ENCODE measurements around the gene LYRM1. TPM values are rescaled to one million over a fixed set of nuclear protein-coding genes. Genes with fewer than 3 reads are reported as not detected.
"Not testable (repeated sequence)": the region's sequence is repeated elsewhere in the genome, so short reads cannot be mapped to it uniquely, and the experiment has no call there.

The LYRM1 gene
- polyA plus RNA-seq, 4 donors = 18.1 to 96.5 (median 45.3) TPM

DNA sequence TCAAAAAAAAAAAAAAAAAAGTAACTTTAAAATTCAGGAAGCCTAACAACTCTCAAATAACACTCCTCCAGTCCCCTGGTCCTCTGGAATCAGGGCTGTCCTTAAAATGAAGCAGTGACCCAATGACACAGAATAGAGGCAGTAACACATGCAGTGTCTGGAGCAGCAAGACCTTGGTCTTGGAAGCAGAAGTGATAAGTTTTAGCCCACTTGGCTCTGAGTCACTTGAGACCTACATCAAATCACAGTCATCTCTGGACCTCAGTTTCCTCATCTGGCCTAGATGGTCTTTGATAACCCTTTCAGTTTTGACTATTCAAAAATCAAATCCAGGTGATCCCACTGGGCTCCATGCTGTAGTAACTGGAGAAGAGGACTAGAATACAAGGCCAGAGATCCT, 39.0 kb downstream of the LYRM1 start:
- Histone ChIP-seq H3K36me3 (ENCODE audit: control insufficient read depth in 3 of 3, insufficient read depth in 2 of 3, low read depth in 1 of 3, low read length in 3 of 3) (no peaks in the 10 kb centered on the region), H3K27ac (ENCODE audit: low read depth in 1 of 3, low read length in 2 of 3) (no peak overlapping the region), H3K9me3 (ENCODE audit: control insufficient read depth in 2 of 2, insufficient read depth in 1 of 2, low read depth in 1 of 2, low read length in 1 of 2) (no peaks in the 10 kb centered on the region), H3K4me1 (ENCODE audit: control insufficient read depth in 3 of 3, insufficient read depth in 2 of 3, low read depth in 1 of 3, low read length in 2 of 3) (no peaks in the 10 kb centered on the region), H3K27me3 (ENCODE audit: control insufficient read depth in 3 of 3, insufficient read depth in 3 of 3, low read length in 3 of 3) (no peaks in the 10 kb centered on the region), H3K4me3 (ENCODE audit: low read depth in 1 of 3, low read length in 3 of 3) (no peak overlapping the region)
- no peak for FAIRE-seq
- no peak for DNase-seq

DNA sequence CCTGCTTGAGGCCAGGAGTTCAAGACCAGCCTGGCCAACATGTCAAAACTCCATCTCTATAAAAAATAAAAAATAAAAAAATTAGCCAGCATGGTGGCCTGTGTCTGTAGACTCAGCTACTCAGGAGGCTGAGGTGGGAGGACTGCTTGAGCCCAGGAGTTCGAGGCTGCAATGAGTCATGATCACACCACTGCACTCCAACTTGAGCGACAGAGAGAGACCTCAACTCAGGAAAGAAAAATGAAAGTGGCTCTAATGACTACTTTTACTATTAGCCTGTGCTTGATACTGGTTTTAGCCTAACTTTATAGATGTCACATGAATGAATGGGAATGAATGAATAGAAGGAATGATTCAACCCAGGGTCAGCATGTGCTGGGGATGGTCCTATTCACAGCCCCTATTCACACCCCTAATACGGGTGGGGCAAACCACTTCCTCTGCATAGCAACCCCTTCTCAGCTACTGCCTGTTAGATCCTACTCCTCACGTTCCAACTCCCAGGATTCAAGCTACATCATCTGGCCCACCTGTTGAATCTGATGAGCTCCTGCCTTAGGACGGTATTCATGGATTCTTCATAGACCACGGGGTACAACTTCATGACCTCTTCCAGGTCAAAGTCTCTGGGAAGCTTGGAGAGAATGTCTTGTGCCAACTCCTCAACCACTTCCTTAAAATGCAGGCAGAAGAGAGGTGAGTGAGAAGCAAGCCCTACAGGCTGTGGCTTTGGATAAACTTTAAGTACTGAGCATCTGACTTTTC, 40.5 kb downstream of the LYRM1 start:
- Histone ChIP-seq H3K27me3 (ENCODE audit: control insufficient read depth in 3 of 3, insufficient read depth in 3 of 3, low read length in 3 of 3) (no peaks in the 10 kb centered on the region), H3K4me3 (ENCODE audit: low read depth in 1 of 3, low read length in 3 of 3) (no peak overlapping the region), H3K27ac (ENCODE audit: low read depth in 1 of 3, low read length in 2 of 3) (no peak overlapping the region), H3K9me3 (ENCODE audit: control insufficient read depth in 2 of 2, insufficient read depth in 1 of 2, low read depth in 1 of 2, low read length in 1 of 2) (no peaks in the 10 kb centered on the region), H3K4me1 (ENCODE audit: control insufficient read depth in 3 of 3, insufficient read depth in 2 of 3, low read depth in 1 of 3, low read length in 2 of 3) (no peaks in the 10 kb centered on the region), H3K36me3 (ENCODE audit: control insufficient read depth in 3 of 3, insufficient read depth in 2 of 3, low read depth in 1 of 3, low read length in 3 of 3) (no peaks in the 10 kb centered on the region)
- FAIRE-seq = no peak
- DNase-seq = peak in 1 of 2 donors; percentile 20
- WGBS, 3 donors = 50 to 56% (median 55%) methylated on average over 6 of the region's 6 CpGs

DNA sequence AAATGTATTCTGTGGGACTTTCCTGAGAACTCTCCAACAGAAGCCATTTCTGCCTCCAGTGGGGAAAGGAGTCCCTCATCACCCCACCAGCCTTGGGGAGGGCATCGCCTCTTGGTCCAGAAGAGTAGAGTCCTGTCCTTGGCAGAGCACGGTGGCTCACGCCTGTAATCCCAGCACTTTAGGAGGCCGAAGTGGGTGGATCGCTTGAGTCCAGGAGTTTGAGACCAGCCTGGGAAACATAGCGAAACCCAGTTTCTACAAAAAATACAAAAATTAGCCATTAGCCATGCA, 41.0 kb downstream of the LYRM1 start:
- FAIRE-seq = no peak
- Histone ChIP-seq H3K27me3 (ENCODE audit: control insufficient read depth in 3 of 3, insufficient read depth in 3 of 3, low read length in 3 of 3) (no peaks in the 10 kb centered on the region), H3K4me3 (ENCODE audit: low read depth in 1 of 3, low read length in 3 of 3) (no peak overlapping the region), H3K27ac (ENCODE audit: low read depth in 1 of 3, low read length in 2 of 3) (no peak overlapping the region), H3K4me1 (ENCODE audit: control insufficient read depth in 3 of 3, insufficient read depth in 2 of 3, low read depth in 1 of 3, low read length in 2 of 3) (no peaks in the 10 kb centered on the region), H3K9me3 (ENCODE audit: control insufficient read depth in 2 of 2, insufficient read depth in 1 of 2, low read depth in 1 of 2, low read length in 1 of 2) (no peaks in the 10 kb centered on the region), H3K36me3 (ENCODE audit: control insufficient read depth in 3 of 3, insufficient read depth in 2 of 3, low read depth in 1 of 3, low read length in 3 of 3) (no peaks in the 10 kb centered on the region)
- 96 to 97% (median 96%) methylated on average over 6 of the region's 6 CpGs for WGBS, 3 donors
- DNase-seq = no peak

DNA sequence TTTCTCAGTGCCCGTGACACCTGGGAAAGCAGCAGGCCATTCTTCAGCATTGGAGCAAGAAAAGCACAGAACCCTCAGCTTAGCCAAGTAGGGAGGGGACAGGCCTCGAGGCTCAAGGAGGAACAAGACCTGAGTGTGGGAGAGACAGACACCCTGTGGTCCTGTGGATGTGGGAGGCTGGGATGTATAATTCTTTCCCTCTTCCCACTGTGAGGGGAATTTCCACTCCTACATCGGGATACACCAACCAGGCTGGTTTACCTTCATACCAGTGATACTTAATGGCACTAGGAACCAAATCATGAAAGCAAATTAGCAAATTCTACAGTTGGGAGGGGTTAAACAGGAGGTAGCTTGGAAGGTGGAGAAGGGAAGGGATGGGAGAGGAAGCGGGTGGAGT, 41.7 kb downstream of the LYRM1 start:
- DNase-seq (no peak), FAIRE-seq (no peak)
- no peaks in the 10 kb centered on the region for H3K36me3 ChIP-seq (ENCODE audit: control insufficient read depth in 3 of 3, insufficient read depth in 2 of 3, low read depth in 1 of 3, low read length in 3 of 3)
- no peak overlapping the region for H3K4me3 ChIP-seq (ENCODE audit: low read depth in 1 of 3, low read length in 3 of 3)
- no peak overlapping the region for H3K27ac ChIP-seq (ENCODE audit: low read depth in 1 of 3, low read length in 2 of 3)
- no peaks in the 10 kb centered on the region for H3K4me1 ChIP-seq (ENCODE audit: control insufficient read depth in 3 of 3, insufficient read depth in 2 of 3, low read depth in 1 of 3, low read length in 2 of 3)
- 80 to 92% (median 86%) methylated on average over 4 of the region's 4 CpGs for WGBS, 3 donors
- no peaks in the 10 kb centered on the region for H3K27me3 ChIP-seq (ENCODE audit: control insufficient read depth in 3 of 3, insufficient read depth in 3 of 3, low read length in 3 of 3)
- no peaks in the 10 kb centered on the region for H3K9me3 ChIP-seq (ENCODE audit: control insufficient read depth in 2 of 2, insufficient read depth in 1 of 2, low read depth in 1 of 2, low read length in 1 of 2)

DNA sequence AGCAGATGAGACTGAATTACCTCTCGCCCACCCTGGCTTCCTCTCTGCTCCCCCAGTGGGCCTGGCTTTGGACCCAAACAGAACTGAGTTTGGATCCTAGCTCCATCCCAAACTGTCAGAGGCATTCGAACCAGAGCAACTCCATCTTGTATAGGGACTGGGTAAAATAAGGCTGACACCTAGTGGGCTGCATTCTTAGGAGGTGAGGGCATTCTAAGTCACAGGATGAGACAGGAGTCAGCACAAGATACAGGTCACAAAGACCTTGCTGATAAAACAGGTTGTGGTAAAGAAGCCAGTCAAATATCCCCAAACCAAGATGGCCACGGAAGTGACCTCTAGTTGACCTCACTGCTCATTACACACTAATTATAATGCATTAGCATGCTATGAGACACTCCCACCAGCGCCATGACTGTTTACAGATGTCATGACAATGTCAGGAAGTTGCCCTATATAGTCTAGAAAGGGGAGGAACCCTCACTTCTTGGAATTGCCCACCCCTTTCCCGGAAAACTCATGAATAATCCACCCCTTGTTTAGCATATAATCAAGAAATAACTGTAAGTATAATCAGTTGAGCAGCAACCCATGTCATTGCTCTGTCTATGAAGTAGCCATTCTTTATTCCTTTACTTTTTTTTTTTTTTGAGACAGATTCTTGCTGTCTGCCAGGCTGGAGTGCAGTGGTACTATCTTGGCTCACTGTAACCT, 44.4 kb downstream of the LYRM1 start:
- H3K36me3 ChIP-seq (ENCODE audit: control insufficient read depth in 3 of 3, insufficient read depth in 2 of 3, low read depth in 1 of 3, low read length in 3 of 3) = no peaks in the 10 kb centered on the region
- no peaks in the 10 kb centered on the region for H3K4me1 ChIP-seq (ENCODE audit: control insufficient read depth in 3 of 3, insufficient read depth in 2 of 3, low read depth in 1 of 3, low read length in 2 of 3)
- H3K27ac ChIP-seq (ENCODE audit: low read depth in 1 of 3, low read length in 2 of 3) = no peak overlapping the region
- H3K4me3 ChIP-seq (ENCODE audit: low read depth in 1 of 3, low read length in 3 of 3) = no peak overlapping the region
- H3K9me3 ChIP-seq (ENCODE audit: control insufficient read depth in 2 of 2, insufficient read depth in 1 of 2, low read depth in 1 of 2, low read length in 1 of 2) = no peaks in the 10 kb centered on the region
- H3K27me3 ChIP-seq (ENCODE audit: control insufficient read depth in 3 of 3, insufficient read depth in 3 of 3, low read length in 3 of 3) = no peaks in the 10 kb centered on the region
- WGBS, 3 donors = 81 to 86% (median 83%) methylated on average over 5 of the region's 5 CpGs
- DNase-seq (no peak), FAIRE-seq (no peak)

DNA sequence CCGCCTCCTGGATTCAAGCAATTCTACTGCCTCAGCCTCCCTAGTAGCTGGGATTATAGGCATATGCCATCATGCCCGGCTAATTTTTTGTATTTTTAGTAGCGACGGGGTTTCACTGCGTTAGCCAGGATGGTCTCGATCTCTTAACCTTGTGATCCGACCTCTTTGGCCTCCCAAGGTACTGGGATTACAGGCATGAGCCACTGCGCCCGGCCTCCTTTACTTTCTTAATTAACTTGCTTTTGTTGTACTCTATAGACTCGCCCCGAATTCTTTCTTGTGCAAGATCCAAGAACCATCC, 45.0 kb downstream of the LYRM1 start:
- H3K9me3 ChIP-seq (ENCODE audit: control insufficient read depth in 2 of 2, insufficient read depth in 1 of 2, low read depth in 1 of 2, low read length in 1 of 2); H3K4me3 ChIP-seq (ENCODE audit: low read depth in 1 of 3, low read length in 3 of 3); H3K4me1 ChIP-seq (ENCODE audit: control insufficient read depth in 3 of 3, insufficient read depth in 2 of 3, low read depth in 1 of 3, low read length in 2 of 3); H3K27me3 ChIP-seq (ENCODE audit: control insufficient read depth in 3 of 3, insufficient read depth in 3 of 3, low read length in 3 of 3); H3K36me3 ChIP-seq (ENCODE audit: control insufficient read depth in 3 of 3, insufficient read depth in 2 of 3, low read depth in 1 of 3, low read length in 3 of 3); FAIRE-seq; H3K27ac ChIP-seq (ENCODE audit: low read depth in 1 of 3, low read length in 2 of 3); DNase-seq: not testable (repeated sequence)
- WGBS, 3 donors = 94 to 96% (median 95%) methylated on average over 11 of the region's 11 CpGs

DNA sequence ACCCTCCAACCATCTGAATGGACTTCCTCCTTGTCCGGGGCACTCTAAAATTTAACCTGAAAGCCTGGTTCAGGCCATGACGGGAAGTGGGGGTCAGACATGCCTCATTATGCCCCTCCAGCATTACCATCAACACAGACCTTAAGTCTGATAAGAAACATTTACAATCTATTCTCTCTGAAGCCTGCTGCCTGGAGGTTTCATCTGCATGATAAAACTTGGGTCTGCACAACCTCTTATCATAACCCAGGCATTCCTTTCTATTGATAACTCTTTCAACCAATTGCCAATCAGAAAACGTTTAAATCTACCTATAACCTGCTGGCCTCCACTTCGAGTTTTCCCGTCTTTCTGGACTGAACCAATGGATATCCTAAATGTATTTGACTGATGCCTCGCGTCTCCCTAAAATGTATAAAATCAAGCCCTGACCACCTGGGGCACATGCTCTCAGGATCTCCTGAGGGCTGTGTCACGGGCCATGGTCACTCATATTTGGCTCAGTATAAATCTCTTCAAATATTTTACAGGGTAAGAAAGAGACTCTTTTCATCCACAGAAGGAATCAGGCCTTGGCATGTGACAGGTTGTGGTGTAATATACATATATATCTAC, 45.6 kb downstream of the LYRM1 start:
- 79 to 85% (median 83%) methylated on average over 8 of the region's 8 CpGs for WGBS, 3 donors
- no peak for FAIRE-seq
- DNase-seq = no peak

DNA sequence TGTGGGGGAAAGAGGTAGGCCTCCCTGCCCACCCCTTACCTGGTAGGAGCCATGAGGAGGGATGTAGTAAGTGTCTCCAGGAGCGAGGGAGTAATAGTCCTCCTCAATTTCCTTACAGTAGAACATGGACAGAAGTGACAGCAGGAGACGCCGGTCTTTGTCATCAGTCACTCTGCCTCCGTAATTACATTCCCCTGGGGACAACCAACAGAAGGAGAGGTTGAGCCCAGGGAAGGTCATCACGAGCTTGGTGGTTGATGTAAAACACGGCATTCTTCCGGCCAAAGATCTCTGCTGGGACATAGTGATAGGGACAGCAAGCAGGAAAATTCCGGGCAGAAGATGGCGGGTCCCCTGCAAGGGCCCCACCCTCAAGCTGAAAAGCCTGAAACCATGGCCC, 47.9 kb downstream of the LYRM1 start:
- WGBS, 3 donors = 93 to 96% (median 93%) methylated on average over 9 of the region's 9 CpGs
- Histone ChIP-seq H3K4me3 (ENCODE audit: low read depth in 1 of 3, low read length in 3 of 3) (no peak overlapping the region), H3K27ac (ENCODE audit: low read depth in 1 of 3, low read length in 2 of 3) (no peak overlapping the region), H3K36me3 (ENCODE audit: control insufficient read depth in 3 of 3, insufficient read depth in 2 of 3, low read depth in 1 of 3, low read length in 3 of 3) (no peaks in the 10 kb centered on the region), H3K9me3 (ENCODE audit: control insufficient read depth in 2 of 2, insufficient read depth in 1 of 2, low read depth in 1 of 2, low read length in 1 of 2) (no peaks in the 10 kb centered on the region), H3K27me3 (ENCODE audit: control insufficient read depth in 3 of 3, insufficient read depth in 3 of 3, low read length in 3 of 3) (no peaks in the 10 kb centered on the region), H3K4me1 (ENCODE audit: control insufficient read depth in 3 of 3, insufficient read depth in 2 of 3, low read depth in 1 of 3, low read length in 2 of 3) (no peaks in the 10 kb centered on the region)
- no peak for DNase-seq
- FAIRE-seq = no peak

More for the DNA sequence above, 45.6 kb downstream of the LYRM1 start:
- Histone ChIP-seq H3K4me3 (ENCODE audit: low read depth in 1 of 3, low read length in 3 of 3) (no peak overlapping the region), H3K9me3 (ENCODE audit: control insufficient read depth in 2 of 2, insufficient read depth in 1 of 2, low read depth in 1 of 2, low read length in 1 of 2) (no peaks in the 10 kb centered on the region), H3K27me3 (ENCODE audit: control insufficient read depth in 3 of 3, insufficient read depth in 3 of 3, low read length in 3 of 3) (no peaks in the 10 kb centered on the region), H3K36me3 (ENCODE audit: control insufficient read depth in 3 of 3, insufficient read depth in 2 of 3, low read depth in 1 of 3, low read length in 3 of 3) (no peaks in the 10 kb centered on the region), H3K27ac (ENCODE audit: low read depth in 1 of 3, low read length in 2 of 3) (no peak overlapping the region), H3K4me1 (ENCODE audit: control insufficient read depth in 3 of 3, insufficient read depth in 2 of 3, low read depth in 1 of 3, low read length in 2 of 3) (no peaks in the 10 kb centered on the region)
